Body of pancreas (tissue), 4 donors: ENCODE results near the gene RAB5B. TPM values are rescaled to one million over a fixed set of nuclear protein-coding genes. Genes with fewer than 3 reads are reported as not detected.

Experiments
- ATAC-seq: fragments of 150-250 bp; one replicate; pipeline ENCODE4 v1.9.1; 2016
- DNase-seq, 4 donors: peaks; one replicate each; pipeline ENCODE4 v3.0.0-alpha.2; 2019
- H3K27ac ChIP-seq, 4 donors: fragments of 200-600 bp; sonication (generic); 1 replicate in 3 of 4; 2 replicates in 1 of 4; pipeline versions ENCODE4 v1.5.1 to v1.6.1; 2016 to 2019; ENCODE audit warnings: mild to moderate bottlenecking in 1 of 4, mixed read lengths in 1 of 4, moderate library complexity in 1 of 4
- H3K27me3 ChIP-seq, 2 donors: fragments of 200-600 bp; sonication (generic); one replicate each; pipeline ENCODE4 v1.6.0; 2016; ENCODE audit warnings: mild to moderate bottlenecking in 1 of 2
- H3K36me3 ChIP-seq, 2 donors: fragments of 200-600 bp; sonication (generic); replicated peaks in 1 of 2; 2 replicates each; pipeline ENCODE4 v1.5.1; 2016; ENCODE audit warnings: low read depth in 2 of 2; ENCODE audit not compliant: insufficient read depth in 1 of 2
- H3K4me1 ChIP-seq: fragments of 200-600 bp; sonication (generic); one replicate; pipeline ENCODE4 v1.6.0; 2016
- H3K4me3 ChIP-seq, 2 donors: fragments of 200-600 bp; sonication (generic); 1 replicate in 1 of 2; 2 replicates in 1 of 2; pipeline ENCODE4 v1.5.1; 2016 to 2019
- H3K9me3 ChIP-seq, 3 donors: fragments of 200-600 bp; sonication (generic); 1 replicate in 2 of 3; 2 replicates in 1 of 3; pipeline ENCODE4 v1.5.1; 2016
- POLR2A ChIP-seq, 3 donors: fragments of 450-650 bp; IDR thresholded peaks; one replicate each; pipeline ENCODE4 v1.6.1; 2016; ENCODE audit warnings: antibody characterized with exemption in 3 of 3, mild to moderate bottlenecking in 2 of 3
- WGBS, 2 donors: methylation state at CpG; one replicate each; pipeline ENCODE4 v1.1.5; 2017; 5-methylcytosine and 5-hydroxymethylcytosine counted together
- intact Hi-C: fragments of 100-400 bp; cut with DNase I; formaldehyde crosslinking; loops from one replicate; pipeline ENCODE4 v1.15.1; 2023
- total RNA-seq, 2 donors: library from RNA; depleted of rRNA; stranded (reverse); fragments of >200 nt; gene quantifications; one replicate each; pipeline ENCODE4 v1.1.0, GENCODE V29; 2016
- TF ChIP-seq, protein P1 (sequence below), 7 experiments: fragments of 450-650 bp in 4 of 7; fragments of 200-600 bp in 3 of 7; sonication (generic) in 3 of 7; IDR thresholded peaks; one replicate each; pipeline ENCODE4 v1.5.1; 2016 to 2019; ENCODE audit warnings: antibody characterized with exemption in 7 of 7

Gene RAB5B
- total RNA-seq, 2 donors from 2014 or later = 28.3 to 33.9 TPM

DNA sequence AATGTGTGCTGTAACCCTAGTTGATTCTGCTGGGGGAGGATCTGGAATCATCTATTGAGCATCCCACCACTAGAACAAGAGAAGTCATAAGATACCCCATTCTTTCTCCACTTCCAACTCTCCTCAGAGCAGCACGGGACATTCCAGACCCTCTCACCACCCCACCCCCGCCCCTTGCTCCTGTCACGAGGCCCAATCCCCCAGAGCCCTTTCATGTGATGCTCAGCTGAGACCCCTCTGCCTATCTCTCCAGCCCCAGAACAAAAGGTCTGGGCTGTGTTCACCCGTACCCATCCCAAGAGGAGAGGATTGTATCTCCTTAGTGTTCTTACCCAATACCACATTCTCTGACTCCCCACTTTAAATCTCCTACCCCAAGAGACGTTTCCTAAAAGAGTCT lies 8.6 kb upstream of the RAB5B start:
- 66 to 84% methylated on average over 5 of the region's 5 CpGs for WGBS, 2 donors
- DNase-seq = no peak
- Histone ChIP-seq H3K27ac (no peak overlapping the region), H3K36me3 (no peaks in the 10 kb centered on the region), H3K27me3 (no peaks in the 10 kb centered on the region), H3K4me3 (no peak overlapping the region), H3K4me1 (peaks cover 19% of the 10 kb centered on the region), H3K9me3 (no peaks in the 10 kb centered on the region)
- no peak for ATAC-seq
- TF ChIP-seq, protein P1, sequence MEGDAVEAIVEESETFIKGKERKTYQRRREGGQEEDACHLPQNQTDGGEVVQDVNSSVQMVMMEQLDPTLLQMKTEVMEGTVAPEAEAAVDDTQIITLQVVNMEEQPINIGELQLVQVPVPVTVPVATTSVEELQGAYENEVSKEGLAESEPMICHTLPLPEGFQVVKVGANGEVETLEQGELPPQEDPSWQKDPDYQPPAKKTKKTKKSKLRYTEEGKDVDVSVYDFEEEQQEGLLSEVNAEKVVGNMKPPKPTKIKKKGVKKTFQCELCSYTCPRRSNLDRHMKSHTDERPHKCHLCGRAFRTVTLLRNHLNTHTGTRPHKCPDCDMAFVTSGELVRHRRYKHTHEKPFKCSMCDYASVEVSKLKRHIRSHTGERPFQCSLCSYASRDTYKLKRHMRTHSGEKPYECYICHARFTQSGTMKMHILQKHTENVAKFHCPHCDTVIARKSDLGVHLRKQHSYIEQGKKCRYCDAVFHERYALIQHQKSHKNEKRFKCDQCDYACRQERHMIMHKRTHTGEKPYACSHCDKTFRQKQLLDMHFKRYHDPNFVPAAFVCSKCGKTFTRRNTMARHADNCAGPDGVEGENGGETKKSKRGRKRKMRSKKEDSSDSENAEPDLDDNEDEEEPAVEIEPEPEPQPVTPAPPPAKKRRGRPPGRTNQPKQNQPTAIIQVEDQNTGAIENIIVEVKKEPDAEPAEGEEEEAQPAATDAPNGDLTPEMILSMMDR (IDR thresholded peaks at IDR 0.05) = no peak
- no peak for TF ChIP-seq POLR2A (IDR thresholded peaks at IDR 0.05)
- intact Hi-C loops = no loop called here

GRCh38 chr12:55965941-55966407 lies 7.9 kb upstream of the RAB5B start, which contains the start of gene PMEL:
Gene PMEL (minus strand): TSS chr12:55966042. CDS start chr12:55966011, 31 bp downstream.
- ATAC-seq = no peak
- Histone ChIP-seq H3K36me3 (no peaks in the 10 kb centered on the region), H3K27me3 (no peaks in the 10 kb centered on the region), H3K4me3 (peak within 1 kb of the TSS; percentile 59 to 78), H3K27ac (peak within 1 kb of the TSS; percentile 57 to 90 (median 82)), H3K4me1 (peaks cover 19% of the 10 kb centered on the region), H3K9me3 (no peaks in the 10 kb centered on the region)
- intact Hi-C loops = no loop called here
- no peak for DNase-seq
- WGBS, 2 donors = 11% methylated on average over 4 of the region's 4 CpGs
- TF ChIP-seq, protein P1 (IDR thresholded peaks at IDR 0.05) = no peak
- no peak for TF ChIP-seq POLR2A (IDR thresholded peaks at IDR 0.05)

- no peaks in the 10 kb centered on the region for H3K27me3 ChIP-seq
- peak; percentile 95 to 97 (median 96) for DNase-seq
- H3K9me3 ChIP-seq = no peaks in the 10 kb centered on the region
- H3K27ac ChIP-seq = peak within 1 kb of the TSS; percentile 57 to 90 (median 82)
- peak; percentile 99 for ATAC-seq
- 0 to 1% methylated on average over 22 to 45 of the region's 45 CpGs for WGBS, 2 donors
- peaks cover 19% of the 10 kb centered on the region for H3K4me1 ChIP-seq
- H3K4me3 ChIP-seq = peak within 1 kb of the TSS; percentile 59 to 78
- TF ChIP-seq POLR2A (IDR thresholded peaks at IDR 0.05) = peak; percentile 58 to 84 (median 80)
- TF ChIP-seq, protein P1 (IDR thresholded peaks at IDR 0.05) = no peak
- intact Hi-C loops = no loop called here
- no peaks in the 10 kb centered on the region for H3K36me3 ChIP-seq
These were observed 7.2 kb upstream of the RAB5B start, which contains the start of gene CDK2 for GRCh38 chr12:55966408-55967281. Gene CDK2 (plus strand): TSS chr12:55966830. CDS start chr12:55967009, 179 bp downstream.

- H3K27ac ChIP-seq = no peak overlapping the region
- no peaks in the 10 kb centered on the region for H3K27me3 ChIP-seq
- no peaks in the 10 kb centered on the region for H3K9me3 ChIP-seq
- peaks cover 31% of the 10 kb centered on the region for H3K4me1 ChIP-seq
- peak in 1 of 4 donors; percentile 13 for DNase-seq
- H3K36me3 ChIP-seq = no peaks in the 10 kb centered on the region
- no peak overlapping the region for H3K4me3 ChIP-seq
- ATAC-seq = no peak
- no peak for TF ChIP-seq POLR2A (IDR thresholded peaks at IDR 0.05)
- TF ChIP-seq, protein P1 (IDR thresholded peaks at IDR 0.05) = no peak
- intact Hi-C loops = no loop called here
- 81 to 88% methylated on average over 4 of the region's 4 CpGs for WGBS, 2 donors
These were observed 4.5 kb upstream of the RAB5B start for GRCh38 chr12:55969356-55969755.
